ELF-1 (cell line): ENCODE results near the gene LCMT2.
A peak's percentile ranks its signal among the peaks of the same experiment; 100 is the strongest.
"Not testable (repeated sequence)": the region's sequence is repeated elsewhere in the genome, so short reads cannot be mapped to it uniquely, and the experiment has no call there.

Experiments used
- DNase-seq: peaks from one replicate; pipeline ENCODE4 v3.0.0-alpha.2; 2016; ENCODE audit warnings: low read depth, low spot score

LCMT2 gene

DNA sequence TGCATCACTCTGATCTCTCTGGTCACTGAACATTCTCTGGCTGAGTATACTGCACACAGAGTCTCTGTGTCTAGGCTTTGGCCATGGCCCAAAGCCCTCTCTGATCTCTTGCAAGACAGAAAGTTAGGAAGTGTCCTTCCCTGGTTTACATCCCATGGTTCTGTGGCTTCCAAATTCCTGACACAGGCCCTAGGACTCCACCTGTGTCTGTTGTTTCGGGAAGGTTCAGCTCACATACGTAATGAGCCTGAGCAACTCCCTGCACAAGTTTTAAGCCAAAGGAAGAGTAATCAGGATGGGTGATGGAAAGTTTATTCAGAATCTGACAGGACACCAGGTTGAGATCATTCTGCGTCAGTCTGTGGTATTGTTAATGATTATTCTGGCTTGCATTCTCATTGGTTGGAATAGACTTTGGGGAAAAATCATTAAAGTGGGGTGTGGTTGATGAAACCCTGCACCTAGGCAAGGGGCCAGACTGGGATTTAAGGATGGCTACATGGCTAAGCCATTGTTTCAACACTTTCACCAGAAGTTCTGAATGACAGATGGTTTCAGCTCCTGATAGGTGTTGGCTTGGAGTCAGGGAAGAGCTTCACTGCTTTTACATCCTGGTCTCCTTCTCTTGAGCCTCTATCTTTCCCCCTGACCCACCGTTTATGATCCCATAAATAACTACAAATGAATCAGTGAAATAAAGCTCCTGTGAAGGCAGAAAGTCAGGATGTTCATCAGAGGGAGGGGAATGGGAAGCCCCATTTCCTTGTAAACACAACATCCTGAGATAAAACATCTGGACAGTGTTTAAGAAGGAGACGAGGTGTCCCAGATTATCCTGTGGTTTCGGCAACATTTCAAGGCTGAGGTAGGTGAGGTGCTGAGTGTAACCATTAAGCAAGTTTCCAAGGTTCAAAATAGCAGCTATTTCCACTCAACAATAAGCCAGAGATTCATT lies 14.1 kb downstream of the LCMT2 start:
- no peak for DNase-seq

GRCh38 chr15:43314171-43314570 lies 16.2 kb downstream of the LCMT2 start:
- no peak for DNase-seq

DNA sequence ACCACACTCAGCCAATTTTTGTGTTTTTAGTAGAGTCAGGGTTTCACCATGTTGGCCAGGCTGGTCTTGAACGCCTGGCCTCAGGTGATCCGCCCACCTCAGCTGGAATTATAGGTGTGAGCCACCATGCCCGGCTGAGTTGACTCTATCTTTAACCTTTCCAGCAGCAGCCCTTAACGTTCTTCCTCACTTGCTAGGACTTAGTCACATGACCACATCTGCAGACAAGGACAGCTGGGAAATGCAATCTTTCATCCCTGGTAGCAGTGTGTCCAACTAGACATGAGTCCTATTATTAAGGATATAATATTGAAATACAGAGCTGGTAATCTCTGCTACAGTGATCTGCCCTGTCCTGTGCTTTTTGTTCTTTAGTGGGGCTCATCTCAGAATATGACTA lies 18.0 kb downstream of the LCMT2 start:
- DNase-seq, result no peak

DNA sequence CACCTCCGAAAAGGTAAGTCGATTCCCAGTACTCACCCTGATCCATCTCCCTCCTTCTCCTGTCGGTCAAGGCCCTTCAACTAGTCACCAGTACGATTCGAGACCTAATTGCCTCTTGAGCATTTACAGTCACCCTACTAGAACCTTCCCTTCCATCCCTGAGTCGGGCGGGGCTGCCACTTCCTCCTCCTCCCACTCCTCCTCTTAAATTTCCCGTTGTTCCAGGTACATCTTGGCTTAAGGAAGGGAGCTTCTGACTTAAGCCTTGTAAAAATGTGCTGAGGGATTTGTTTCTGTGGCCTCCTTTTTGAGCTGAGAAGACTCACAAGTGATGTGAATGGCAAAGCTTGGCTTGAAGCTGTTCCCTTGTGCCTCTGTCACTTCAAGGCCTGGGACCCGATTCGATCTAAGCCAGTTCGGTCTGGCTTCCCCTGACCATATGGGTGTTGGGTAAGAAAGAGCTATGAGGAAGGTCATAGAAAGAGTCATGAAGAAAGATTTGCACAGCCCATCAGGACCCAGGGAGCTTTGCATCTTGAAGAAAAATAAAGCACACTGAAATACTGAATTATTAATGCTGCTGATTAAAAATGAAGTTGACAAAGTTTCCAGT lies 28.1 kb downstream of the LCMT2 start, which contains the start of gene TGM7:
TGM7 (minus strand) TSS at position 51 of the 613 bp plus-strand sequence.
- DNase-seq, result no peak

DNA sequence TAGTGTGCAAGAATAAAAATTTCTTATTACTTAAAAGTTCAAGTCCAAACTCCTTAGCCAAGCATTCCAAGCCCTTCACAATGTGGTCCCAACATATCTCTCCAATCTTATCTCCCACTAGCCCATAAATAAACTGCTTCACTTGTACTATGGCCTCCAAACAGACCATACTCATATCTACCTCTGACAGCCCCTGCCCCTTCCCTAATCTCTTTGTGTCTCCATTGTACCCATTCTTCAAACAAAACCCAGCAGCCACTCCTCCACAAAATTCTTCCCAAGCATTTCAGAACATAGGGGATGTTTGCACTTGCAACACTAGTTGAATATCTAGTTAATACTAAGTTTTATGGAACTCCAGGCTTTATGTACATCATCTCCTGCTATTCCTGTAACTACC lies 30.5 kb downstream of the LCMT2 start:
- no peak for DNase-seq

DNA sequence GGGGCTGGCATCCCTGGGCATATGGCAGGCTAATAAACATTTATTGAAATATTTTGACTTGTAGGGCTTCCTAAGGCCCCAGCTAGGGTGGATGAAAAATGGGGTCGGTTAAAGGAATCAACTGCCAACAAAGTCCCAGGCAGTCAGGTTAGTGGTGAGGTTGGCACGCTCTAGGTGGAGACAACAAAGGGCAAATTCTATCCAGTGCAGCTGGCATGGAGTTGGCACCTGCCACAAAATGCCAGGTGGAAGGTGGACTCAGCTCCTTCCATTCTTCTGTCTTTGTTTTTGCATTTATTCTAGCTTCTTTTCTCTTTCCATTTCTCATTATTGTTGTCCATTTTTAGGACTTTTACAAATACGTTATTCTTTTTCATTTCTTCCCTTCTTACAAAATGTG lies 31.0 kb downstream of the LCMT2 start:
- no peak for DNase-seq

GRCh38 chr15:43294091-43294706 lies 36.2 kb downstream of the LCMT2 start:
- DNase-seq, result no peak

DNA sequence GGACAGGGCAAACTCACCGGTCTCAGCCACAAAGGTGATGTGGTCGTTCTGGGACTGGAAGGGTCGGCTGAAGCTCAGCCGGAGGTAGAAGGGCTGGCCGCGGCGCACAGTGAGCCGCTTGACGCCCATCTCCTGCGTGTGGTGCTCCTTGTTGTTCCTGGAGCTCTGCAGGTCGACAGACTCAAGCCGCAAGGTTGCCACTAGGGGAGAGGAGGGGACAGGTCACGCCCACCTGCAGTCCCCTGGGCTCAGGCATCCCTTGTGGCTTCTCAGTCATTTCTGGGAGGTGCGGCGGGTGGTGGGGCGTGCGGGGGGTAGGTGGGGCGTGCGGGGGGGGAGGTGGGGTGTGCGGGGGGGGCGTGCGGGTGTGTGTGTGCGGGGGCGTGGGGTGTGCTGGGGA lies 36.9 kb downstream of the LCMT2 start:
- peak; percentile 59 for DNase-seq

DNA sequence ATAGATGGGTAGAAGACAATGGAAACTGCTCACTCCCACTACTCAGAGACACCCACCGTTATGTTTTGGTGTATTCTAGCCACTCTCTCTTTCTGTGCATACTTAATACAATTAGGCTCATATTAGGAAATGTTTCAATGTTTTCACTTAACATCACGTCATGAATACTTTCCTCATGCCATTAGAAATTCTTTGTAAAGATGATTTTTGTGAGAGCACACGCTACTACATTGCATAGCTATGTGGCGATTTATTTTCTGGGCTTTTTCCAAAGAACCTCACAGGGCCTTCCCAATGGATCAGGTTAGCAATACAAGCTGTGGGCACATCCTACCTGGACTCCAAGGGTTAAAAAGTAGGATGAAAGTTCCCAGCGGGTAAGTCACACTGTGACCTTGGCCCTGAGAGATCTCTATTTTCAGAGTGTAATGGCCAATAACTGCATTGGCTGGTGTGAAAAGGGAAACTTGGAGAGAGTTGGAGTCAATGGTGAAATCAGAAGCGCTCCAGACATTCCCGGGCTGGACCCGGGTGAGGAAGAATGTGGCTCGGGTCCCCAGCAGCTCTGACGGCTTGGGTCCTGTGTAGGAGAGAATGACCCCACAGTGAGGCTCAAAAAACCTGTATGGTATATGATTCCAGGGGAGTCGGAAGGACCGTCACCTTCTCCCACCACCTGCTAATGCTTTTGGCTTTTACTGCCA lies 37.8 kb downstream of the LCMT2 start:
- no peak for DNase-seq

GRCh38 chr15:43289656-43290055 lies 40.7 kb downstream of the LCMT2 start:
- not testable (repeated sequence) for DNase-seq

DNA sequence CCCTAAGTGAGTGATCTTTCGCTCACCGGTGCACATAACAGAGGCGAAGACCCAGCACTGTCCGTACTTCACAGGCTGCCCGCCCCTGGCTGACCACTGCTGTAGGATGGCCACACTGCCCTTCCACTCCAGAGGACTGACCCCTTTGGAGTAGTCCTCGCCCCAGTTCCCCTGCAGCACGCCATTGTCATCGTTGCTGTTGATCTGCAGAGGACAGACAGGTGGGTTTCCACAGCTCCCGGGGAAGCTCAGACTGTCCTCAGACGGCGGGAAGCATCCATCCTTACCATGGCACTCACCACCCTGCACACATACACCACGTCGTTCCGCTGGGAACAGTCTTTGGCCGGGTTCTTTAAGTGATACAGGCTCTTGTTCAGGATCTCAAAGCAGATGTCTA lies 43.1 kb downstream of the LCMT2 start:
- no peak for DNase-seq

GRCh38 chr15:43286074-43286473 lies 44.3 kb downstream of the LCMT2 start:
- DNase-seq, result no peak

- DNase-seq, result peak; percentile 53
Measured at GRCh38 chr15:43285609-43286037, 44.8 kb downstream of the LCMT2 start.

DNA sequence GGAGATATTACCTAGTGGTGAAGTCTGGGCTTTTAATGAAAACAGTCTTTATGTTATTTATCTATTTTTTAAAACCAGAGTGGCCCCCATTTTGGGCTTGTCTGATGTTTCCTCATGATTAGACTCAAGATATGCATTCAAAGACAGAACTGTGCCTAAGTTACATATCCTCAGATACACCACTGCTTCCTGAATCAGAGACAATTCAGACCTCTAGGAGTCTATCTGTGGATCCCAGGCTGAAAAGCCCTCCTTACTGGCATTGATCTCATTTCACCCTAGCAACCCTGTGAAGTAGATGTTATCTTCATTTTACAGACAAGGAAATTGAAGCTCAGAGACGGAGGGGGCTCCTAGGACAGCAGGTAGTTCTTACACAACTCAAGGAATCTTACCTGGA lies 46.8 kb downstream of the LCMT2 start:
- DNase-seq, result no peak

DNA sequence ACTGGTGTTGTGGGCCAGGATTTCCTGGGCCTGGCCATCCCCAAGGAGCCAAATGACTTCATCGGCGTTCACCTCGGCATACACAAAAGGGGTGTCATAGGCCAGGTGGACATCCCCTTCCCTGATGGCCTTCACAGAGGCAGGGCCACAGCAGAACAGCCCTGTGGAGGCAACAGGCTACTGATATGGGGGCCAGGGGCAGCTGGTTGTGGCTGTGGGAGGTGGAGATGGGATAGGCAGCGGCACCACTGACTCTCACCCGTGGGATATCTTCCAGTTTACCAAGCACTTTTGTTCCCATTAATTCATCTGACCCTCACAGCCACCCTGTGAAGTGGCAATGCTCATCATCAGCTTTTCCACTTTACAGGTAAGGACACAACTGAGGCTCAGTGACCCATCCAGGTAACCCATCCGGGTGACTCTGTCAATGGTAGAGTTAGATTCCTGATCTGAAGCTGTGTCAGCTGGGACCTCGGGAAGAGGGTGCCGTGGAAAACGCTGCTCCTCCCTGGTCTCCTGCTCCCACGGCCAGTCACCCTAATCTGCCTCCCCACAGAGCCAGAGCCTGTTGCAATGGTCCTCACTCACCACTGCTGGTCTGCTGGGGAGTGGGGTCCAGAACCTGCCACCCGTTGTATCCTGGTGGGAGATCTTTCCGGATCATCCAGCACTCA lies 48.3 kb downstream of the LCMT2 start:
- DNase-seq, result no peak

DNA sequence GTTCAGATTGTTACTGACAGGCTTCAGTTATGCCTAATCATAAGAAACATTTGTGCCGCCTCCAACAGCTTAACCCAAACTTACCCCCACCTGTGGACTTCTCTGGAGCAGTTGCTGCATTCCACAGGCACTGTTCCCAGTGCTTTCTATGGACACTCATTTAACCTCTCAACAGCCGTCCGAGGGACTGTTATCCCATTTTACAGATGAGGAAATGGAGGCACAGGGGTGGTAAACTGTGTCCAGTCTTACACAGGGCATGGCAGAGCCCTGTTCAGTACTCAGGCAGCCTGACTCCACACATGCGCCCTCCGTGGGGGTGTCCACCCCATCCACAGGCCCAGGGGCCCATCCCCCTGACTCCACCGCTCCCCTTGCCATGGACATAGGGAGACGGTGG lies 49.4 kb downstream of the LCMT2 start:
- no peak for DNase-seq

DNA sequence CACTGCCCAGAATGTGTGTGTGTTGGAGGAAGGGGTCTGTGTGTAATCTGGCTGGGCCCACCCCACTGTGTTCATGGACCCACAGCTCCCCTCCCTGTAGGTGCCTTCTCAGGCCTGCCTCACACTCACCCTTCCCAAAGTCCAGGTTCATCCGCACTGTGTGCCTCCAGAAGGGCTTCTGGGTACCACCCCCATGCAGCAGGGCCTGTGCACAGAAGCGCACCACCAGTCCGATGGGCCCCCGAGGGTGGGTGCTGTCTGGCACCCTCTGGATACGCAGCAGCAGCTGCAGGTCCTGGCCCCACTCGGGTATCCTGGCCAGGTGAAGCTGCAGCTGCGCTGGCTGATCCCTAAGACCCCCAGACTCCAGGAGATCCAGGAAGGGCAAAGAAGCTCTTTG lies 50.9 kb downstream of the LCMT2 start:
- DNase-seq, result no peak

DNA sequence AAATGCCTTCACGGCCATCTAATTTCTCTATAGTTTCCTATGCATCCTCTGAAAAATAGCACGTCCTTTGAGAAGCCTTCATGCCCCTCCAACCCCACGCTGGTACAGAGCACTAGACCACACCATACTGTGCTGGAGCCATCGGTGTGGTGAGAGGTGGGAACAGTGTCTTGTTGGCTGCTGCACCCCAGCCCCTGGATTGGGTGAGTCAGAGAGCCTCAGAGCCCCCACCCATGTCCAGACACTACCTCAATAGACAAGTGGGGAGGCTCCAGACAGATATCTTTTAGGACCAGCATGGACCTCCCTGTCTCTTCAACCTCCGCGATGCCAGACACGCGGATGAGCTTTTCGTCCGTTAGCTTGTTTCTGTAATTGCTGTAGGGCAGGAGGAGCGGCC lies 51.5 kb downstream of the LCMT2 start:
- DNase-seq, result no peak

DNA sequence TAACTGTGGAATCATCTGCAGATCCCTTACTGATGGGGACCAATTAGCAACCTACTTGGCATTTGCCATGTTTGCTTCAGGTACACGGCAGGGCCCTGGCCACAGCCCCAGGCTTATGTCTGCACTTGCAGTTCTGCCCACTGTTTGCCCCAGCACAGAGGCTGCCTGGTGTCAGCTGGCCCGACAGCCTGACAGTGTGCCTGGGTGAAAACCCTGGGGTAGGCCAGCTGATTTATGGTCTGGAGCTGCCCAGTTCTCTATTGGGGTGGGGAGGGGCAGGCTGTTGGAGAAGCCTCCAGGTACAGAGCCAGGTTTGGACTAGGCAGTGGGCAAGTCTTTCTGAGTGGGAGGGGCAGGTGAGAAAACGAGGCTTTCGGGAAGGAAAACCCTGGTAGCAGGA lies 52.5 kb downstream of the LCMT2 start:
- DNase-seq, result no peak

DNA sequence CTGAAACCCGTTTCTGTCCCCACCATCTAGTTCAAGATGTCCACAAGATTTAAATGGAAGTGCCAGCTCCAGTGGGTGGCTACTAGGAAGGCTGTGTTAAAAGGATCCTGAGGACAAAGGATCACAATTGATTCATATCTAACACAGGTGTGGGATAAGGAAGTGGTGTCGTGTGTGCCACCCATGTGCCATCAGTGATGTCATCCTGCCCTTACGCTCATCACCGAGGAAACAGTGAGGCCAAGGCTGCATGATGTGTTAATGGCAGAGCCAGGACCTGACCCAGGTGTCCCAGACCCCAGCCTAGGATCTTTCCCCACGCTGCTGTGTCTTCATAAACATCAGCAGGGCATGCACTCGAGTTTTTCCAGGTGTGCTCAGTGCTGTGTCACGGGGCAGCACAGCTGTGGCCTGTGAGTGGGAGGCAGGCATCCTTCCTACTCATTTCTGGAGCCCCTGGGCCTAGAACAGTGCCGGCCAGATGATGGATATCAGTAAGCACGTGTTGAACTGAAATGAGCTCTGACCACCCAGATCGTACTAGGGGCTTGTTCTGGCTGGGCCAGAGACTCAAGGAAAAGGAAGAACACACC lies 53.0 kb downstream of the LCMT2 start:
- no peak for DNase-seq
